Fibroblast of lung (primary cell): Measurements from ENCODE around the gene TUG1. TPM values are rescaled to one million over a fixed set of nuclear protein-coding genes. Genes with fewer than 3 reads are reported as not detected.

Experiments
- DNase-seq, 2 donors: peaks; one replicate each; pipeline versions ENCODE4 v3.0.0 to v3.0.0-alpha.2; 2010; ENCODE audit warnings: low read depth in 2 of 2
- H2AFZ ChIP-seq: 2 replicates; pipeline ENCODE4 v1.5.1; 2012; ENCODE audit warnings: low read length, control low read depth, inconsistent platforms
- H3K27ac ChIP-seq: 2 replicates; pipeline ENCODE4 v1.5.1; 2011; ENCODE audit warnings: low read length, control low read depth; ENCODE audit not compliant: insufficient read depth
- H3K27me3 ChIP-seq: 2 replicates; pipeline ENCODE4 v1.5.1; 2011; ENCODE audit warnings: mild to moderate bottlenecking, low read length; ENCODE audit not compliant: control insufficient read depth, insufficient read depth
- H3K36me3 ChIP-seq: 2 replicates; pipeline ENCODE4 v1.5.1; 2011; ENCODE audit warnings: low read length; ENCODE audit not compliant: control insufficient read depth, insufficient read depth
- H3K4me1 ChIP-seq: 2 replicates; pipeline ENCODE4 v1.5.1; 2011; ENCODE audit warnings: low read length; ENCODE audit not compliant: control insufficient read depth, insufficient read depth; ENCODE audit errors: extremely low read depth
- H3K4me2 ChIP-seq: 2 replicates; pipeline ENCODE4 v1.5.1; 2011; ENCODE audit warnings: low read length, control low read depth; ENCODE audit not compliant: insufficient read depth; ENCODE audit errors: extremely low read depth
- H3K4me3 ChIP-seq, 4 experiments: fragments of 200-600 bp in 1 of 4; sonication (generic) in 1 of 4; replicated peaks in 1 of 4; 2 replicates each; pipeline ENCODE4 v1.5.1; 2011 to 2016; ENCODE audit warnings: low read length in 4 of 4, low read depth in 3 of 4, mild to moderate bottlenecking in 3 of 4, control low read depth in 2 of 4, inconsistent platforms in 1 of 4, mixed read lengths in 1 of 4; ENCODE audit not compliant: insufficient read depth in 1 of 4; ENCODE audit errors: control extremely low read depth in 1 of 4
- H3K79me2 ChIP-seq: 2 replicates; pipeline ENCODE4 v1.5.1; 2012; ENCODE audit warnings: mild to moderate bottlenecking, low read length, inconsistent platforms; ENCODE audit not compliant: control insufficient read depth, insufficient read depth
- H3K9ac ChIP-seq: 2 replicates; pipeline ENCODE4 v1.5.1; 2011; ENCODE audit warnings: mild to moderate bottlenecking, low read length, control low read depth; ENCODE audit not compliant: insufficient read depth
- H3K9me3 ChIP-seq: 2 replicates; pipeline ENCODE4 v1.5.1; 2012; ENCODE audit warnings: low read depth, low read length; ENCODE audit not compliant: control insufficient read depth, insufficient read depth
- H4K20me1 ChIP-seq: 2 replicates; pipeline ENCODE4 v1.5.1; 2011; ENCODE audit warnings: low read length; ENCODE audit not compliant: control insufficient read depth, insufficient read depth; ENCODE audit errors: extremely low read depth
- EZH2 ChIP-seq: IDR thresholded peaks from 2 replicates; pipeline ENCODE4 v1.5.1; 2012; ENCODE audit warnings: low read length, control low read depth, mild to moderate bottlenecking; ENCODE audit errors: missing control alignments
- polyA plus RNA-seq, 2 donors: library from polyadenylated mRNA; depleted of rRNA in 1 of 2; stranded (reverse) in 1 of 2; unstranded in 1 of 2; fragments of >200 nt; gene quantifications; 2 replicates each; pipeline ENCODE4 v1.2.1, GENCODE V29; 2011 to 2012; ENCODE audit warnings: missing spikeins in 1 of 2
- total RNA-seq: library from RNA; depleted of rRNA; stranded (reverse); fragments of >200 nt; gene quantifications from 2 replicates; pipeline ENCODE4 v1.2.1, GENCODE V29; 2014
- TF ChIP-seq, protein P1 (sequence below), 2 donors: IDR thresholded peaks in 1 of 2; conservative IDR thresholded peaks in 1 of 2; 1 replicate in 1 of 2; 2 replicates in 1 of 2; pipeline ENCODE4 v1.5.1; 2011 to 2012; ENCODE audit warnings: low read length in 2 of 2, control low read depth in 1 of 2, inconsistent platforms in 1 of 2, low read depth in 1 of 2, mild to moderate bottlenecking in 1 of 2

Gene TUG1
- total and polyA plus RNA-seq, 2 donors (not counting 1 experiment from before 2014, with no cell fraction given) = 39.5 to 114 TPM

DNA sequence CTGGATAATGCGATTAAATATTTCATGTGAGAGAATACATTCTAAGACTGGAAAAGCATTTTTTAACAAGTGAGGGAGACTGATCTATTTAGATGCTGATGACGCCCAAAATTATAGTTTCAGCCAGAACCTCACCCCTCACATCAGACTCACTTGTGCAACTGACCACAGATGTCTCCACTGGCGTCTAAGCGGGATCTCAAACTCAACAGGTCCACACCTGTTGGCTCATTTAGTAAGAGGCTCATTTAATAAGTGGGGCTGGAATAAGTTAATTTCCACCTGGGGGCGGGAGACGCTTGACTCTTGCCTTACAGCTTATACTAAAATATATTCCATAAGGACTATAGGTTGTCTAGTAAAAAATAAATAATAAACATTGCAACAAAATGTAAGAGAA lies 48.0 kb upstream of the TUG1 start:
- no peak for DNase-seq
- H3K4me2 ChIP-seq = no peak overlapping the region

DNA sequence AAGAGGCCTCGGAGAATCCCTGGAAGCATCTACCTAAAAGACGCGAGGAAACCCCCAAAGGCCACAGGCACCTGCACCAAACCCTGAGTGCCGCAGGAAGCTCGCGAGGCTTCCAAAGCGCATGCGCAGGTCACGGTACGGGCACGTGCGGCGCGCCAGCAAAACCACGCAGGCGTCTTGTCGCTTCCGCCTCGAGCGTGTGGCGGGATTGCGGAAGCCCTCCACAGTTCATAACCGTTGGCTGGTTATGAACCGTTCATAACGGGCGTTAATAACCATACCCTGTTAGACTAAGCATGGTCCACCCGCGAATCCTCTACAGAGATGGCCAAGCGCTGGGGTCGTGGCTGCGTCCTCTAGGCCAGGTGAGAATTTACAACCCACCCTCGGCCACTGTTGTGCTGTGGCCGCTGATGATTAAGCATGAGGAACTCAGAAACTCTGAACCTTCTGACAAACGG lies 46.9 kb upstream of the TUG1 start:
- Histone ChIP-seq H3K4me1 (no peaks in the 10 kb centered on the region), H3K79me2 (no peaks in the 10 kb centered on the region), H2AFZ (peak overlapping the region; percentile 33), H3K36me3 (peaks cover 7% of the 10 kb centered on the region), H4K20me1 (no peaks in the 10 kb centered on the region), H3K9ac (no peak overlapping the region), H3K27me3 (no peaks in the 10 kb centered on the region), H3K4me2 (peak overlapping the region; percentile 75), H3K4me3 (peak overlapping the region in 3 of 4 experiments; percentile 29 to 59 (median 52)), H3K27ac (no peak overlapping the region), H3K9me3 (no peaks in the 10 kb centered on the region)
- peak; percentile 25 to 69 for DNase-seq
- no peak for TF ChIP-seq EZH2
- TF ChIP-seq, protein P1, sequence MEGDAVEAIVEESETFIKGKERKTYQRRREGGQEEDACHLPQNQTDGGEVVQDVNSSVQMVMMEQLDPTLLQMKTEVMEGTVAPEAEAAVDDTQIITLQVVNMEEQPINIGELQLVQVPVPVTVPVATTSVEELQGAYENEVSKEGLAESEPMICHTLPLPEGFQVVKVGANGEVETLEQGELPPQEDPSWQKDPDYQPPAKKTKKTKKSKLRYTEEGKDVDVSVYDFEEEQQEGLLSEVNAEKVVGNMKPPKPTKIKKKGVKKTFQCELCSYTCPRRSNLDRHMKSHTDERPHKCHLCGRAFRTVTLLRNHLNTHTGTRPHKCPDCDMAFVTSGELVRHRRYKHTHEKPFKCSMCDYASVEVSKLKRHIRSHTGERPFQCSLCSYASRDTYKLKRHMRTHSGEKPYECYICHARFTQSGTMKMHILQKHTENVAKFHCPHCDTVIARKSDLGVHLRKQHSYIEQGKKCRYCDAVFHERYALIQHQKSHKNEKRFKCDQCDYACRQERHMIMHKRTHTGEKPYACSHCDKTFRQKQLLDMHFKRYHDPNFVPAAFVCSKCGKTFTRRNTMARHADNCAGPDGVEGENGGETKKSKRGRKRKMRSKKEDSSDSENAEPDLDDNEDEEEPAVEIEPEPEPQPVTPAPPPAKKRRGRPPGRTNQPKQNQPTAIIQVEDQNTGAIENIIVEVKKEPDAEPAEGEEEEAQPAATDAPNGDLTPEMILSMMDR (conservative IDR thresholded peaks at IDR 0.05 in 1 of 2, IDR thresholded peaks at IDR 0.05 in 1 of 2; ENCODE audit: low read depth in 1 of 2, low read length in 2 of 2) = no peak

More for the DNA sequence above, 48.0 kb upstream of the TUG1 start:
- Histone ChIP-seq H3K27ac (no peak overlapping the region), H3K4me3 (peak overlapping the region in 2 of 4 experiments; percentile 52 to 59), H3K9ac (no peak overlapping the region), H3K27me3 (no peaks in the 10 kb centered on the region), H3K9me3 (no peaks in the 10 kb centered on the region), H3K4me1 (no peaks in the 10 kb centered on the region), H3K36me3 (peaks cover 3% of the 10 kb centered on the region), H3K79me2 (no peaks in the 10 kb centered on the region), H4K20me1 (no peaks in the 10 kb centered on the region), H2AFZ (no peak overlapping the region)
- TF ChIP-seq EZH2 = no peak
- TF ChIP-seq, protein P1 (conservative IDR thresholded peaks at IDR 0.05 in 1 of 2, IDR thresholded peaks at IDR 0.05 in 1 of 2; ENCODE audit: low read depth in 1 of 2, low read length in 2 of 2) = no peak

DNA sequence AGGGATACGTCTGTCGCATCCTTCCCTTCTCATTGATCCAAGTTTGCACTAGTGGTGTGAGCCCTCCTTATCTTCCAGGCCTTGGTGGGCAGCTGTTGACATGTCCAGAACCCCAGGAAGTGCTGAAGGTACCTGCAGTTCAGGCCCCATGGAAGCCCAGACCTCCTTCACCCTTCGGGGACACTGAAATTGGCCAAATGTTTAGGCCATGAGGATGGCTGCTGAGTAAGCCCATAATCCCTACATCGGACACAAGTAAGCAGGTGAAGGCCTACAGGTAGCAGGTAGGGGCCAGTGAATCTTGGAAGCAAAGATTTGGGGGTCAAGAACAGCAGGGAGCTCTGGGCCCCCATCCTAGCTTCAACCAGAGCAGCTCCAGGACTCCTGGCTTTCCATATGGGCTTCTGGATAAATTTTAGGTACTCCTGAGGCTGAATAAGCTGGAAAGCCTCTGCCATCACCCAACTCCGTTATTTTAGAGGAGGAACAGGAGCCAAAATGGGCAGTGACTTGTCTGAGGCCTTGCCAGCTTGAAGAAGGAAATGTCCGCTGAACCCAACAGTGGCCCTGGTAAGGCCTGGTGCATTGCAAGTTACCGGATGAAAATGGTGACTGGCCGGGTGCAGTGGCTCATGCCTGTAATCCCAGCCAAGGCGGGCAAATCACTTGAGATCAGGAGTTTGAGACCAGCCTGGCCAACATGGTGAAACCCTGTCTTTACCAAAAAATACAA lies 45.7 kb upstream of the TUG1 start:
- H3K36me3 ChIP-seq = peaks cover 12% of the 10 kb centered on the region
- H3K79me2 ChIP-seq = no peaks in the 10 kb centered on the region
- H2AFZ ChIP-seq = no peak overlapping the region
- TF ChIP-seq, protein P1 (conservative IDR thresholded peaks at IDR 0.05 in 1 of 2, IDR thresholded peaks at IDR 0.05 in 1 of 2; ENCODE audit: low read depth in 1 of 2, low read length in 2 of 2) = no peak
- TF ChIP-seq EZH2 = no peak
- no peak overlapping the region for H3K4me2 ChIP-seq
- no peak for DNase-seq
- H3K4me1 ChIP-seq = no peaks in the 10 kb centered on the region
- H3K27ac ChIP-seq = no peak overlapping the region
- no peaks in the 10 kb centered on the region for H4K20me1 ChIP-seq
- H3K4me3 ChIP-seq = no peak overlapping the region
- H3K9ac ChIP-seq = no peak overlapping the region
- H3K9me3 ChIP-seq = no peaks in the 10 kb centered on the region
- no peaks in the 10 kb centered on the region for H3K27me3 ChIP-seq
